HG02588 (cell line): ENCODE measurements around the gene FKBP14.
A peak's percentile ranks its signal among the peaks of the same experiment; 100 is the strongest.
"Not testable (repeated sequence)": the region's sequence is repeated elsewhere in the genome, so short reads cannot be mapped to it uniquely, and the experiment has no call there.

Experiments
- ATAC-seq: cut with Tn5 transposase; IDR thresholded peaks from one replicate; pipeline ENCODE4 v1.9.1; 2021; ENCODE audit warnings: mild to moderate bottlenecking, moderate library complexity; ENCODE audit not compliant: unreplicated experiment

The FKBP14 gene

GRCh38 chr7:30026229-30027064, at the start of gene FKBP14:
FKBP14 (minus strand) TSS chr7:30026702; CDS start chr7:30026508, 194 bp downstream.
- peak; percentile 77 for ATAC-seq

GRCh38 chr7:30074422-30075030, 48.0 kb upstream of the FKBP14 start:
- ATAC-seq = no peak

GRCh38 chr7:30072735-30073134, 46.2 kb upstream of the FKBP14 start:
- ATAC-seq = no peak

GRCh38 chr7:30070052-30070451, 43.5 kb upstream of the FKBP14 start:
- ATAC-seq = no peak

- no peak for ATAC-seq
These were observed 42.8 kb upstream of the FKBP14 start for GRCh38 chr7:30069096-30069867.

GRCh38 chr7:30068117-30068516, 41.6 kb upstream of the FKBP14 start:
- no peak for ATAC-seq

GRCh38 chr7:30066687-30067086, 40.2 kb upstream of the FKBP14 start:
- no peak for ATAC-seq

- ATAC-seq = no peak
These were observed 39.2 kb upstream of the FKBP14 start for GRCh38 chr7:30065746-30066145.

- no peak for ATAC-seq
These were observed 36.1 kb upstream of the FKBP14 start for GRCh38 chr7:30062587-30062986.

- ATAC-seq = not testable (repeated sequence)
These were observed 35.3 kb upstream of the FKBP14 start for GRCh38 chr7:30061786-30062185.

- ATAC-seq = no peak
These were observed 31.2 kb upstream of the FKBP14 start for GRCh38 chr7:30057741-30058140.

GRCh38 chr7:30053068-30053467, 26.6 kb upstream of the FKBP14 start:
- no peak for ATAC-seq

- ATAC-seq = no peak
These were observed 22.7 kb upstream of the FKBP14 start for GRCh38 chr7:30049173-30049572.

GRCh38 chr7:30048582-30048981, 22.1 kb upstream of the FKBP14 start:
- ATAC-seq = no peak

GRCh38 chr7:30047124-30047523, 20.6 kb upstream of the FKBP14 start:
- ATAC-seq = no peak

GRCh38 chr7:30046127-30046770, 19.7 kb upstream of the FKBP14 start:
- ATAC-seq = no peak

- no peak for ATAC-seq
These were observed 15.2 kb upstream of the FKBP14 start for GRCh38 chr7:30041526-30042269.

- no peak for ATAC-seq
These were observed 14.4 kb upstream of the FKBP14 start for GRCh38 chr7:30040938-30041337.

GRCh38 chr7:30038196-30038980, 11.9 kb upstream of the FKBP14 start:
- no peak for ATAC-seq

GRCh38 chr7:30036220-30036619, 9.7 kb upstream of the FKBP14 start:
- no peak for ATAC-seq
